Osteocyte (in vitro differentiated cells): ENCODE results near the gene PAX7. TPM values are rescaled to one million over a fixed set of nuclear protein-coding genes. Genes with fewer than 3 reads are reported as not detected.
"Not testable (repeated sequence)": the region's sequence is repeated elsewhere in the genome, so short reads cannot be mapped to it uniquely, and the experiment has no call there.

Experiments
- DNase-seq: peaks from one replicate; pipeline ENCODE4 v3.0.0; 2021; ENCODE audit warnings: mixed read lengths; ENCODE audit not compliant: unreplicated experiment; ENCODE audit errors: extremely low spot score
- H3K27ac Mint-ChIP-seq: one replicate; pipeline ENCODE4 v1.8.0; 2021; ENCODE audit warnings: mild to moderate bottlenecking, mixed read lengths; ENCODE audit not compliant: unreplicated experiment
- H3K27me3 Mint-ChIP-seq: one replicate; pipeline ENCODE4 v1.8.0; 2021; ENCODE audit warnings: mixed read lengths; ENCODE audit not compliant: unreplicated experiment
- H3K36me3 Mint-ChIP-seq: one replicate; pipeline ENCODE4 v1.8.0; 2021; ENCODE audit warnings: mixed read lengths; ENCODE audit not compliant: unreplicated experiment
- H3K4me1 Mint-ChIP-seq: one replicate; pipeline ENCODE4 v1.8.0; 2021; ENCODE audit warnings: mixed read lengths; ENCODE audit not compliant: unreplicated experiment
- H3K4me3 Mint-ChIP-seq: one replicate; pipeline ENCODE4 v1.8.0; 2021; ENCODE audit warnings: mild to moderate bottlenecking, moderate library complexity, mixed read lengths; ENCODE audit not compliant: unreplicated experiment
- H3K9me3 Mint-ChIP-seq: one replicate; pipeline ENCODE4 v1.8.0; 2021; ENCODE audit warnings: mixed read lengths; ENCODE audit not compliant: unreplicated experiment
- CTCF ChIP-seq: fragments of 200-600 bp; sonication (generic); IDR thresholded peaks from 2 replicates; pipeline ENCODE4 v1.5.0; 2021; ENCODE audit warnings: antibody characterized with exemption, mild to moderate bottlenecking, moderate library complexity
- total RNA-seq: library from RNA; stranded (reverse); gene quantifications from 2 replicates; pipeline ENCODE4 v1.2.1, GENCODE V29; 2021

The PAX7 gene
- total RNA-seq, 1 donor from 2014 or later, result not detected

GRCh38 chr1:18684303-18684702 is 53.7 kb downstream of the PAX7 start:
- peaks cover 7% of the 10 kb centered on the region for H3K27me3 Mint-ChIP-seq
- no peak overlapping the region for H3K27ac Mint-ChIP-seq
- no peak for DNase-seq
- H3K36me3 Mint-ChIP-seq, result no peaks in the 10 kb centered on the region
- TF ChIP-seq CTCF, result no peak
- H3K4me1 Mint-ChIP-seq, result no peaks in the 10 kb centered on the region
- no peak overlapping the region for H3K4me3 Mint-ChIP-seq
- no peaks in the 10 kb centered on the region for H3K9me3 Mint-ChIP-seq

GRCh38 chr1:18686540-18686939 is 55.9 kb downstream of the PAX7 start:
- Mint-ChIP-seq H3K27ac (no peak overlapping the region), H3K27me3 (peaks cover 7% of the 10 kb centered on the region), H3K9me3 (no peaks in the 10 kb centered on the region), H3K4me1 (no peaks in the 10 kb centered on the region), H3K4me3 (no peak overlapping the region), H3K36me3 (no peaks in the 10 kb centered on the region)
- no peak for TF ChIP-seq CTCF
- DNase-seq, result no peak

- no peak for DNase-seq
- Mint-ChIP-seq H3K27ac (no peak overlapping the region), H3K9me3 (no peaks in the 10 kb centered on the region), H3K36me3 (no peaks in the 10 kb centered on the region), H3K27me3 (peaks cover 7% of the 10 kb centered on the region), H3K4me3 (no peak overlapping the region), H3K4me1 (no peaks in the 10 kb centered on the region)
- TF ChIP-seq CTCF, result no peak
Observed at GRCh38 chr1:18687273-18687672, 56.6 kb downstream of the PAX7 start.

GRCh38 chr1:18691648-18692047 is 61.0 kb downstream of the PAX7 start:
- Mint-ChIP-seq H3K9me3 (no peaks in the 10 kb centered on the region), H3K27ac (no peak overlapping the region), H3K4me3 (no peak overlapping the region), H3K4me1 (no peaks in the 10 kb centered on the region), H3K36me3 (no peaks in the 10 kb centered on the region), H3K27me3 (no peaks in the 10 kb centered on the region)
- no peak for TF ChIP-seq CTCF
- DNase-seq, result no peak

GRCh38 chr1:18693256-18694098 is 62.8 kb downstream of the PAX7 start:
- no peaks in the 10 kb centered on the region for H3K36me3 Mint-ChIP-seq
- no peaks in the 10 kb centered on the region for H3K9me3 Mint-ChIP-seq
- H3K4me3 Mint-ChIP-seq, result no peak overlapping the region
- DNase-seq, result no peak
- no peak overlapping the region for H3K27ac Mint-ChIP-seq
- no peak for TF ChIP-seq CTCF
- H3K27me3 Mint-ChIP-seq, result peaks cover 6% of the 10 kb centered on the region
- H3K4me1 Mint-ChIP-seq, result no peaks in the 10 kb centered on the region

- H3K27ac Mint-ChIP-seq, H3K9me3 Mint-ChIP-seq, H3K36me3 Mint-ChIP-seq, H3K4me1 Mint-ChIP-seq, H3K4me3 Mint-ChIP-seq, H3K27me3 Mint-ChIP-seq, DNase-seq: not testable (repeated sequence)
Observed at GRCh38 chr1:18694289-18694688, 63.6 kb downstream of the PAX7 start.
